HG03457 (cell line): ENCODE data around the gene MYH14.

Experiments
- ATAC-seq: cut with Tn5 transposase; IDR thresholded peaks from one replicate; pipeline ENCODE4 v1.9.1; 2021; ENCODE audit warnings: moderate number of reproducible peaks; ENCODE audit not compliant: unreplicated experiment

The MYH14 gene

DNA sequence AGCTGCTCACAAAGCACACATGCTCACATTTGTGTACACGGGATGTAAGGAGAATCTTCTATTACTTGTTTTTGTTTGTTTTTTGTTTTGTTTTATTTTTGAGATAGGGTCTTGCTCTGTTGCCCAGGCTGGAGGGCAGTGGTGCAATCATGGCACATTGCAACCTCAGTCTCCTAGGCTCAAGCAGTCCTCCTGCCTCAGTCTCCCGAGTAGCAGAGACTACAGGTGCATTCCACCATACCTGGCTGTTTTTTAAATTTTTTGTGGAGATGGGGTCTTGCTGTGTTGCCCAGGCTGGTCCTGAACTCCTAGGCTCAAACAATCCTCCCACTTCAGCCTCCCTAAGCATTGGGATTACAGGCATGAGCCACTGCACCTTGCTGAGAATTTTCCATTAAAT is 83.9 kb downstream of the MYH14 start:
- no peak for ATAC-seq

GRCh38 chr19:50288954-50289353 is 85.5 kb downstream of the MYH14 start:
- ATAC-seq = no peak

- ATAC-seq = no peak
Observed at GRCh38 chr19:50290011-50290410, 86.6 kb downstream of the MYH14 start.

- no peak for ATAC-seq
Observed at GRCh38 chr19:50290775-50291174, 87.4 kb downstream of the MYH14 start.

GRCh38 chr19:50292216-50292827 is 88.9 kb downstream of the MYH14 start:
- ATAC-seq = no peak

- ATAC-seq = no peak
Observed at GRCh38 chr19:50293263-50294004, 90.0 kb downstream of the MYH14 start.

DNA sequence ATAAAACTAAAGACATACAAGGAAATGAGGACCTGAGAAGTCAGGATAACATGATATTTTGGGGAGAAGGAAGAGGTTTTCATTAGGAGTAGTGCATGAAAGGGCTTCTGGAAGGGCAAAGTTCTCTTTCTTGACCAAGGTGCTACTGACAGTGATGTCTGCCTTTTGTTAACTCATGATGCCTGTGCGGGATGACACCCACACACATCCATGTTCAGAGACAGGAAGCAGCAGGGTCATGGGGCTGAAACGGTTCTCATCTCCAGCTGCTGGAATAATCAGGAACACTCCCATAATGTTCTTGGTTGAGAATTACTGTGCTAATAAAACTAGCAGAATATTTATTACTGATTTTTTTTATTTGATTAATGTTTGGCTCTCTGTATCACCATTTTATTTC is 96.6 kb downstream of the MYH14 start:
- no peak for ATAC-seq

GRCh38 chr19:50300814-50301606 is 97.6 kb downstream of the MYH14 start:
- ATAC-seq = no peak

- no peak for ATAC-seq
Observed at GRCh38 chr19:50301607-50301971, 98.2 kb downstream of the MYH14 start.

GRCh38 chr19:50303558-50303957 is 100.1 kb downstream of the MYH14 start:
- ATAC-seq = no peak

- ATAC-seq = no peak
Observed at GRCh38 chr19:50308991-50309390, 105.6 kb downstream of the MYH14 start.

GRCh38 chr19:50309396-50310125 is 106.1 kb downstream of the MYH14 start:
- no peak for ATAC-seq

GRCh38 chr19:50310759-50311465 is 107.5 kb downstream of the MYH14 start:
- ATAC-seq = no peak

- no peak for ATAC-seq
Observed at GRCh38 chr19:50311723-50312635, 108.6 kb downstream of the MYH14 start.

GRCh38 chr19:50312967-50313811 is 109.8 kb downstream of the MYH14 start:
- no peak for ATAC-seq

DNA sequence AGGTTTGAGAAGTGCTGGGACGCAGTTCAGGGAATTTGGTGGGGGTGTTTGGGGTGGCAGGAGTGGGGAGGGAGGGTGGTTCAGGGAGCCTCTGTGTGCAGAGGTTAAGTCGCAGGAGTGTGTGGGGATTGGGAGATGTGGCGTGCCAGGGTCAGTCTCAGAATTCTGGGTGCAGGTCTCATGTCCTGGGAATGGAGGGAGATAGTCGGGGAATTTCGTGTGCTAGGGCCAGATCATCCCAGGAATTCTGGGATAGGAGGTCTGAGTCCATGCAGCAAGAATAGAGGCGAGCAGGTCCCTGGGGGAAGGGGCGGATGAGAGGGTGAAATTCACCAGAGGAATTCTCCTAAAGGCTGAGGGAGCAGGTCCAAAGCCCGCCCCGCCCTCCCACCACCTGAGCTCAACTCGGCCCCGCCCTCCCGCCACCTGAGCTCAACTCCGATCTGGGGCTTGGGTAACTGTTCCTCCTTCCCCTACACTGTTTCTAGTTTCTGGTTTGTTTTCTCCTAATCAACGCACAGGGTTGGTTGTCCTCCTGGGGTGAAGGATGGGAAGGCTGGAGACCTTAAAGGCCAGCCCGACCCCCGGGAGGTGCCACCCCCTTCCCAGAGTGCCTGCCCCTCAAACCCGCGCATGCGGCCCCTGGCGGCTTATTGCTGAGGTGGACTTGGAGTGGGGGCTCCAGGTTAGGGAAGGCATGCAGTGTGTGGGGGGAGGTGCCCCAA is 110.6 kb downstream of the MYH14 start:
- no peak for ATAC-seq

DNA sequence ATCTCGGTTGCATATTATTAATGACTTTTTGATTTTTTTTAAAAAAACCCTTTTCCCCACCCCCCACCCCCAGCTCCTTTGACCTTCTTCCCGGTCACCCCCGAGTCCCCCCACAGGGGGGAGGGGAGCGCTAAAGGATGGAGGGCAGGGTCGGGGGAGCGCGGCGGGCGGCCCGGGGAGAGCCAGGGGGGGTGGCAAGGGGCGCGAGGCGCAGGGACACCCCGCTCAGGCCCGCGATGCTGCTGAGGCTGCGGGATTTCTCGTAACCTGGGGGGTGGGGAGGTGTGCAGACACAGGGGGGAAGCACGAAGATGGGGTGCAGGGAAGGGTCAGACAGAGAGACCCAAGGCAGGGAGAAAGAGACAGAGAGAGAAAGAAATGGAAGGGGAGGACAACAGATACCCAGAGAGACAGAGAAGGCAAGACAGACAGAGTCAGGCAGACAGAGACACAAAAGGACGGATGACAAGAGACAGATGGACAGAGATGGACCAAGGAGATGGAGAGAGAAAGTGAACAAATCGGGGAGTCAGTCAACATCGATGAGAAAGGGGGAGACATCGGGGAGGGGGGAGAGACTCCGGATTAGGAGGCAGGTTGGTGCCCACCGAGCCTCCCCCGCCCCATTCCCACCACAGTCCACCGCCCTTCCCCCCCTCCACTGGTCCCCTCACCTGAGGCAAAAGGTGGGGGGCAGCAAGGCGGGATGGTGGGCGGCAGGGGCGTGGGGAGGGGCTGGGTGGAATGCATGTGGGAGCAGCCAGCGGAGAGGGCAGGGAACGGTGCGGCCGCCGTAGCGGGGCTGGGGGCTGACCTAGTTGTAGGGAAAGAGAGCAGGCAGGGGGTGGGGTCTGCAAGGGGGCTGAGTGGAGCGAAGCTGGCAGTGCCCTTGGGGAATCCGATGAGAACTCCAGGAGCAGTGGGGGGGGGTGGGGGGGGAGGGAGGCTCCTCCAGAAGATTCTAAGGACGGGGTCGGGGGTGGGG is 111.6 kb downstream of the MYH14 start:
- ATAC-seq = no peak
